Left hindlimb (tissue), 1 donor: ENCODE data around the gene KCNIP3.

Experiments used
- DNase-seq: peaks from one replicate; pipeline ENCODE4 v3.0.0-alpha.2; 2018

KCNIP3 gene

DNA sequence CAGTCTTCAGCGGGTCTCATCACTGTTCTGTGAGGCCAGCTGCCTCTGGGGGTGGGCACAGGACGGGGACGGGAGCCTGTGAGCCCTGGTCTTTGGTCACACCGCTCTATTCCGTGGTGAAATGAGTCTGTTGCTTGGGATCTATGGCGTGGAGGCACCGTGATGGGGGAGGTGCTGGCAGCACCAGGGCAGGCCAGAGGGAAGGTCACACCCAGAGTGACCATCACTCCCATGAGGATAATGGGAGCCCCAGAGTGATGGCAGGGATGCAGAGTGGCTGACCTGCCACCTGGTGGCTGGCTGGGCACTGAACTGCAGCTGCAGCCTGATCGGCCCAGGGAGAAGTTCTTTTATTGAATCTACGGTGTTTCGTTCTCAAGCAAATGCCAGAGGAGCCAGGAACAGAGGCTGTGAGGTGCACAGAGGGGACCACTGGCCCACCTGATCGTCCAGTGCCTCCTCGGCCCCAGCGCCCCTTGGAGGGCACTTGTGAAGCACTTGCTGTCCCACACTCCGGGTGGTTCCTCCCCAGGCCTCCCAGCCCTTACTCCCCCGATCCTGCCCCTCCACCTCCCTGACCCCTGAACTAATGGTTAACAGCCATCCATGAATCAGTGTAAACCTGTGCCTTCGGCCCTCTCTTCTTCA, 17.9 kb downstream of the KCNIP3 start:
- no peak for DNase-seq

DNA sequence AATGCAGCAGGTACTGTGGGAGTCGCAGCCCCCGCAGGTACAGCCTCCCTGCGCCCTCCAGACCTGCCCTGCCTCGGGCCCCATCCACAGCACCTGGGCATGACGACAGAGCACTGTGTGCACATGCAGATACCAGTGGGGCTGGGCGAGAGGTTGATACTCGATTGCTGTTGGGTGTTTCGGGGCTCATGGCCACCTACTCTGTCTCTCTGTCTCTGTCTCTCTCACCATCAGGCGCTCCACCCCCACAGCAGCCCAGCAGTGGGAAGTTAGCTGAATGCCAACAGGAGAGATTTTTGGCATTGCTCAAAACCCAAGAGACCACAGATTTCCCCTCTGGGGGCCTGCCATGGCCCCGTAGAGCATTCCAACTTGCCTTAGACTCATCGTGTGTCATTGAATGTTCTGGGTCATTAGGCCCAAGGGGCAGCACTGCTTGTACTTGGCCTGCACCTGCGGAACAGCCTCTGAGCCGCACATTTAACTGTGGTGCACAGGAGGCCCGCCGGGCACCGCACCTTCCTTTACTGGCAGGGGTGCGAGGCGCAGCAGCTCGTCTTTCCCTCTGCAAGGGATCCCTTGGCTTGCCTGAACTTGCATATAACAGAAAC, 18.8 kb downstream of the KCNIP3 start:
- DNase-seq, result no peak

- DNase-seq, result no peak
These were observed 19.4 kb downstream of the KCNIP3 start for GRCh38 chr2:95316466-95317122.

- DNase-seq, result no peak
These were observed 20.0 kb downstream of the KCNIP3 start for GRCh38 chr2:95317123-95317500.

- DNase-seq, result no peak
These were observed 20.7 kb downstream of the KCNIP3 start for GRCh38 chr2:95317665-95318425.

DNA sequence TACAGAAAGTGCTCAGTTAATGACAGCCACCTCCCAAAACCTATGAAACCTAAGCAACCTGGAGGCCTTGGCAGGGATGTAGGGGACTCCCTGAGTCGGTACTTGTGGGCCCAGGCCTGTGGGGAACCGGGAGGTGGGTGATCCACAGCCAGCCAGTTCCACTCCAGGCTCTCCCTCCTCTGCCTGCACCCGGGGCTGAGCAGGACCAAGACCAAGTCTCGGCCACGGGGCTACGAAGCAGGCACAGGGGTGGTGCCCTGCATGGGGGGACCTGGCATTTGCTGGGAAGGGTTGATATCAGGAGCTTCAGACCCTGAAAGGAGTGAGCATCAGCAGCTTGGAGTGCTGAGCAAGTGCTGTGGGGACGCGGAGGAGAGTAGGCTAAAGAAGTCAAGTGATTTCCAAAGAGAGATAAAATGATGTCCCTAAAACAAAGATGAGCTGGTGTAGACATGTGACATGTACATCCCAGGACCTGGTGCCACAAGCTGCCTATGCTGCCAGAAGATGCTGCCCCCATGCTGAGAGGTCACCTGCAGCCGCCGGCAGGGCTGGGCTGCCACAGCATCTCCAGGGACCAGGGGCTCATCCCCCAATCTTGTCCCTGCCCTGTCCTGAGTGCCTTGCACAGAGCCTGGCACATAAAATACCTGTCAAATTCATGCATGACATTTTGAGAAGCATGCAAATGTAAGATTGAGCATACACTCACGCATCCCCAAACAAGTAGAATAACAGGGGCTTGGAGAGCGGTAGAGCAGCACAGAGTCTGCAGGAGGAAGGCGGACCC, 21.5 kb downstream of the KCNIP3 start:
- no peak for DNase-seq

DNA sequence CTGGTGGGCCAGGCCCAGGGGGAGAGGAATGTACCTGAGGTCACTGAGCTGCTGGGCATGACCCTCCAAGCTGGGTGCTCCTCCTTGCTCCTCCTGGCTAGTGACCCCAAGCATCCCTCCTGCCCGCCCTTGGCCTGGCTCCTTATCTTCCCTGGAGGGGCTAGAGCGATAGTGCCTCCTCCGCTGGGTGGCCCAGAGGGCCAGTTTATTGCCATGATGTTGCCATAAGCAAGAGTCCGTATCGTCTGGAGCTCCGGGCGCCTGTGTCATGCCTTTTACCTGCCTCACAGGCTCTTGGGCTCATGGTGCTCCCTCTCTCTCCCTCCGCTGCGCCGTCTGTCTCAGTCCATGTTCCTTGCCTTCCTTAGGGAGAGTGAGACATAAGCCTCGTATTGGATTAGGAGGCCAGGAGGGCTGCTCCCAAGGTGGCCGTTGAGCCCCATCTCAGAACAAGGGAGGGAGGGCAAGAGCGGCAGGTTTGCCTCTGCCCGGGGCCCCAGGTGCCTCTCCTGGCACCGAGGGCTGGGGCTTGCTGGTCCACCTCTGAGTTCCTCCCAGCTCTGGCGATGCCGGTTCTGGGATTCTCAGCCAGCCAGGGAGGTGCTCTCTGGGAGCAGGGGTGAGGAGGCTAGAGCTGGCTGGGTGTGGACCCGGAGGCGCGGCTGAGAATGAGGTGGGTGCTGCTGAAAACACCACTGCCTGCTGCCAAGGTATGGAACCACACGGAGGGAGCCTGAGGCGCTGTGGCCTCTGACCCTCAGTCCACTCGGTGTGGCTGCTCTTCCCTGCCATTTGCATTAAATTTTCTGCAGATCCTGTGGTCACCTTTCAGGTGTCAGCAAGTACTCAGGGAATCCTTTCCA, 22.6 kb downstream of the KCNIP3 start:
- no peak for DNase-seq

DNA sequence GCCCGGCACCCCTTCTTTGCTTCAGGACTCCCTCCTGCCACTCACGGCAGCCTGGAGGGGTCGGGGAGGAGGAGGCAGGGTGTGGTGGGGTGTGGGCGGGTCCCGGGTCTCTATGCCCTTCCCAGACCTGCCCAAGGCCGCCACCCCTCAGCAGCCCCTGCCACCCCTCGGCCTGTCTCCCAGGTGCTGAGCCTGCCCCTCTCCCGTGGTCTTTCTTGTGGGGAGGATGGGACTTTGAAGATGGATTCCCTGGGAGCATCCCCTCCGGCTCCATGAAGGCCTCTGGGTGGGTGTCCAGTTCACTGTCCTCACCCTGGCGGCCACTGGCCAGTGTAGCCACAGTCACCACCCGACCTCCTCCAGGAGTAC, 23.2 kb downstream of the KCNIP3 start:
- no peak for DNase-seq

- no peak for DNase-seq
These were observed 24.0 kb downstream of the KCNIP3 start for GRCh38 chr2:95320986-95321767.

- no peak for DNase-seq
These were observed 26.4 kb downstream of the KCNIP3 start for GRCh38 chr2:95323347-95324155.

GRCh38 chr2:95325026-95325425, 27.9 kb downstream of the KCNIP3 start:
- no peak for DNase-seq

- no peak for DNase-seq
These were observed 28.7 kb downstream of the KCNIP3 start for GRCh38 chr2:95325590-95326432.

DNA sequence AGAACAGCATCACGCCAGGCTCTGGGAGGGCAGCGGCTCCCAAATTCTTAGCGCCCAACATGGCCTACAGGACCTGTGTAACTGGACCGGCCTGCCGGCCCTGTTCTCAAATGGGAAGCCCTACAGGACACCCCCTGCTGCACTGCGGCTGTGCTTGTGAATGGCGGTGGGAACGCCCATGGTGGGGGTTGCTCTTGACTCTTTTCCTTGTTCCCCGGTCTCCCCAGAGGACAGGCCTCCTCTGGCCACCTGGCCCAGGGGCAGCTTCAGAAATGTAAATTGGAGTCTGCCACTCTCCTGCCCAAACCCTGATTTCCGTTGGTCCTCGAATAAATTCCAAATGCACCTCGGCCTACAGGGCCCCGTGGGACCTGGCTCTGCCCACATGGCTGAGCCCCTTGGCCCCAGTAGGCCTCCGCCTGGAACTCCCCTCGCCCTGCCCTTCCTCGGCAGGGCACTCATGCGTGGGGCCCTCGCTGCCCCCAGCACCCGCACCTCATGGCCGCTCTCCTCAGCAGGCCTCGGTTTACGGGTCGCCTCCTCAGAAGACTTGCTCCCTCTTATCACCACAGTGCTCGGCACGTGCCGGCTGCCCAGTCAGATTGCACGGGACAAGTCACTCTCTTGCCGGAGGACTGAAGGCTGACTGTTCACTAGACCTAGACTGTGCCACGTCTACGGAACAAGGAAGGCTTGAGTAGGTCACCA, 29.4 kb downstream of the KCNIP3 start:
- DNase-seq, result no peak

- DNase-seq, result no peak
These were observed 30.7 kb downstream of the KCNIP3 start for GRCh38 chr2:95327861-95328260.

DNA sequence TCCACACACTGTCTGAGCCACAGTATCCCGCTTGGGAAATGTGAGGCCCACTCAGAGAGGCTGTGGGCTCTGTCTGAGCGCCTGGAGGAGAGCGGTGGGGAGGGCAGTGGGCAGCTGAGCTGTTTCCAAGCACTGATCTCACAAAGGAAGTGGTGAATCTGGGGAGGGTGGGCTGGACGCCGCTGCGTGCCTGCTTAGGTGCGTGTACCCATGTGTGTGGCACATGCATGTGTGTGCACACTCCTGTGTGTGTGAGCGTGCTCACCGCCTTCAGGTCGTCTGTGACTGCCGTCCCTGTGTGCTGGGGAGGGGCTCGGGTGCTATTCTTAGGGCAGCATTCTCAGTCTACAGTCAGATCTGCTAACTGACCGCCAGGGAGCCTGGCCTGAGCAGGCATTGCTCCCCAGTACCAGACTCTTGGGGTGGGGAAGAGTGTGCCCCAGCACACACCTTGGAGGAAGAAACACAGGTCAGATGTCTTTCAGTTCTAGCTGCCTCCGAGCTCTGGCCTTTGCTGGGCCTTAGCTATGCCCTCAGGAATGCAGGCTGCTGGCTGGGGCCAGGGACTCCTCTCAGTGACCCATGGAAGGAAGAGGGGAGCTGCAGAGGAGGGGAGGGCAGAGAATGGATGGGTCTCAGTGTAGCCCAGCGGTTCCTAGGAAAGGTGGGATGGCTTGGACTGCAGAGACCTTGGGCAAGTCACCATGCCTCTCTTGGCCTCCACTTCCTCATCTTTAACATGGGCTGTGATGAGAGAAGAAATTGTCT, 31.4 kb downstream of the KCNIP3 start:
- DNase-seq, result no peak

- DNase-seq, result no peak
These were observed 32.3 kb downstream of the KCNIP3 start for GRCh38 chr2:95329401-95329800.

DNA sequence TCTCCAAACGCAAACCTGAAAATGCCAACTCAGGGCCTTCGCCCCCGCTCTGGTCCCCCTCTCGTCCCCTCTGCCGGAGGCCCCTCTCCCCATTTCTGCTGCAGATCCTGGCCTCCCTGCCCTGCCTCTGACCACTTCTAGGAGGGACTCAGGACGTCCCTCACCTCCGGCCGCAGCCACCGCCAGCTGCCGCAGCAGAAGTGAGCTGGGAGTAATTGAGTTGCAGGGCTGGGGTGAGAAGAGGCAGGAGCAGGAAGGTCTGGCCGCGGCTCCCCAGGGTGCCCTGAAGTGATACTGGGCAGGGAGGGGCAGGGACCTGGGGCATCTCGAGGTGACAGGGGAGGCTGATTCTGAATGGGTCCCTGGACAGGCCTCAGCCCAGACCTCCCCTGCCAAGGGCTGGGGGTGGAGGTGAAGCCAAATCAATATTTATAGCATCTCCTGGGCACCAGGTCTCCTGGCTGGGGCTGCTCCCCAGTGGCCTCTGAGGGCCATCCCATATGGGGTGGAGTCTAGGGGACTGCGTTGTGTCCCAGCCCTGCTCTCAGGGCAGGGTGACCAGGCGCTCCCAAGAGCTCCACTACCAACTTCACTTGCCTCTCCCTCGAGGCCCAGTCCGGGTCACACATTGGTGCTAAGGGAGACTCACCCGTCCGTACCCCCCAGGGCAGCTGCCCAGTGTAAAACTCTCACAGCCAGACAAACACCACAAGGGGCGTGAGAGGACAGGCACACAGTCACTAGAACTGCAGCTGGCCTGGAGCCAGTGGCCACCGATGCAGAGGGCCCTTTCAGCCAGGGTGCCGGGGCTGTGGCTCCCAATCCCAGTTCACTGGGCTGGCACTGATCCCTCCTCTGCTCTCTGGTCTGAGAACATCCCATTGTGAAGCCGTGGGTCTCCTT, 33.0 kb downstream of the KCNIP3 start:
- DNase-seq, result no peak
